GM10266 (cell line): ENCODE results near the gene FMO1.

ENCODE experiments used
- DNase-seq: peaks from one replicate; pipeline ENCODE4 v3.0.0; 2012; ENCODE audit errors: extremely low spot score
- CTCF ChIP-seq: IDR thresholded peaks from 2 replicates; pipeline ENCODE4 v1.5.1; 2012; ENCODE audit warnings: mild to moderate bottlenecking, low read depth; ENCODE audit not compliant: control insufficient read depth, insufficient read depth; ENCODE audit errors: missing control alignments

Gene FMO1

GRCh38 chr1:171254859-171255258 lies 6.6 kb downstream of the FMO1 start:
- TF ChIP-seq CTCF = no peak
- DNase-seq = no peak

GRCh38 chr1:171256940-171257606 lies 8.8 kb downstream of the FMO1 start:
- DNase-seq = no peak
- TF ChIP-seq CTCF = no peak

GRCh38 chr1:171257607-171258076 lies 9.3 kb downstream of the FMO1 start:
- TF ChIP-seq CTCF = no peak
- DNase-seq = no peak

- DNase-seq = no peak
- TF ChIP-seq CTCF = no peak
Measured at GRCh38 chr1:171258429-171258828, 10.1 kb downstream of the FMO1 start.

GRCh38 chr1:171258943-171259342 lies 10.6 kb downstream of the FMO1 start:
- DNase-seq = no peak
- TF ChIP-seq CTCF = no peak

- DNase-seq = no peak
- no peak for TF ChIP-seq CTCF
Measured at GRCh38 chr1:171261336-171261735, 13.0 kb downstream of the FMO1 start.

- TF ChIP-seq CTCF = no peak
Measured at GRCh38 chr1:171263901-171264300, 15.6 kb downstream of the FMO1 start.

More at GRCh38 chr1:171263901-171264300, 15.6 kb downstream of the FMO1 start:
- no peak for DNase-seq
